ENCODE data around the gene GLDN. TPM values are rescaled to one million over a fixed set of nuclear protein-coding genes. Genes with fewer than 3 reads are reported as not detected.

GLDN gene
- total RNA-seq, 4 donors from 2014 or later: 0.48 to 3.7 (median 2.6) TPM; not detected in 1

DNA sequence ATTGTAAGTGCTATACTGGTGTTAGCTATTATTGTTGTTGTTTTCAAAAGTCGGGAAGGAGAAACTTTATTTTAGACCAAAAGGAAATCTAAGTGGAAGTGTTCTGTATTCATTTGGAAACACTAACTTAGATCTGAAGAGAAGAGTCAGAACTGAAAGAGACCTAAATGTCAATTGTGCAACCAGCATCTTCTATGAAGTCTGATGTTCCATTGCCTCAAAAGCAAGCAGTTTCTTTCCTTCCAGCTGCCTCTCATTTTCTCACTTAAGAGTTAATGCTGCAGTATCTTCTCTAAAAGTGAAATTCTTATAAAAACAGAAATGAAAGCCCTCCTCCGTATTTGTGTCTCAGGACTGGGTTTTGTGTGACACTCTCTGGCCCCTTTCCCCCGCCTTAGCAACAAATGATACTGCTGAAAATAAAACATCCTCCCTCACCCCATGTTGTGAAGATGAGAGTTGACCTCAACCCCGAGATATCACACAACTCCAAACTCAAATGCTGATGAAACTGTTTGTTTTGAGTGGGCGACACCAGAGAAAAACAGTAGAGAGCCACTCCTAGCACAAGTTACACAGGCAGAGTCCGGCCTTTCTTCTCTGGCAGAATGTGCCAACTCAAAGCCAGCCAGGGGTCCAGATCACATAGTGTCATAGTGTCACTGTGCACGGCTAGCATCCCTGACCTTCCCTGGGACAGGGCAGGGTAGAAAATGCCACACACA lies 48.9 kb downstream of the GLDN start:
- WGBS, 2 donors (ENCODE audit: low coverage in 1 of 2): 65 to 71% methylated on average over 4 to 7 of the region's 7 CpGs
- TF ChIP-seq, protein P1, sequence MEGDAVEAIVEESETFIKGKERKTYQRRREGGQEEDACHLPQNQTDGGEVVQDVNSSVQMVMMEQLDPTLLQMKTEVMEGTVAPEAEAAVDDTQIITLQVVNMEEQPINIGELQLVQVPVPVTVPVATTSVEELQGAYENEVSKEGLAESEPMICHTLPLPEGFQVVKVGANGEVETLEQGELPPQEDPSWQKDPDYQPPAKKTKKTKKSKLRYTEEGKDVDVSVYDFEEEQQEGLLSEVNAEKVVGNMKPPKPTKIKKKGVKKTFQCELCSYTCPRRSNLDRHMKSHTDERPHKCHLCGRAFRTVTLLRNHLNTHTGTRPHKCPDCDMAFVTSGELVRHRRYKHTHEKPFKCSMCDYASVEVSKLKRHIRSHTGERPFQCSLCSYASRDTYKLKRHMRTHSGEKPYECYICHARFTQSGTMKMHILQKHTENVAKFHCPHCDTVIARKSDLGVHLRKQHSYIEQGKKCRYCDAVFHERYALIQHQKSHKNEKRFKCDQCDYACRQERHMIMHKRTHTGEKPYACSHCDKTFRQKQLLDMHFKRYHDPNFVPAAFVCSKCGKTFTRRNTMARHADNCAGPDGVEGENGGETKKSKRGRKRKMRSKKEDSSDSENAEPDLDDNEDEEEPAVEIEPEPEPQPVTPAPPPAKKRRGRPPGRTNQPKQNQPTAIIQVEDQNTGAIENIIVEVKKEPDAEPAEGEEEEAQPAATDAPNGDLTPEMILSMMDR (IDR thresholded peaks at IDR 0.05): no peak

DNA sequence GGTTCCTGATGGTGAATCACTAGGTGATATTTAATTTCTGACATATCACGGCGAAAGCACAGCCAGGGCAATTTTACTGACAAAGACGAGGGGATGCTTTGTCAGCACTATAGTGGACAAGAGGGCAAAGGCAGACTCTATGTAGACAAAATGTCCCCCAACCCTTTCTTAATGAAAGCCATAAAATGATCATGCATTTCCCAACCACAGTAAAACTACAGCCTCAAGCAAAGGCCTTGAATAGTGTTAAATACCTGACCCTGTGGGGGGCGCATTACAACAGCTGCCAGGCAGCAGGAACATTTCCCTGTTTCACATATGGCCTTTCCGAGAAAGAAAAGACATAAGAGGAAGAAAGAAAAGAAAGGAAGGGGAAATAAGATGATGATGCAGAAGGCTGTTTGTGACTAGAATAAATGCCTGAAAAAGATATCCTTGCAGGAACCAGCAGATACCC lies 49.5 kb downstream of the GLDN start:
- H3K27ac ChIP-seq: no peak overlapping the region
- no peaks in the 10 kb centered on the region for H3K9me3 ChIP-seq
- no peaks in the 10 kb centered on the region for H3K27me3 ChIP-seq
- DNase-seq: no peak
- in situ Hi-C loops (cut with MboI; ENCODE audit: low pct_ligation_motif_present in 1 of 4, low pct_unique_long_range_greater_than_20kb in 1 of 4, low sequenced_read_pairs in 3 of 4) (loop anchor here in 1 of 4 donors (25.0 kb wide), 2 partner anchors 129 to 229 kb away; no protein-coding TSS in a partner anchor), intact Hi-C loops (cut with DNase I; ENCODE audit: low total_unique reads) (no loop called here)
- no peak overlapping the region for H3K4me3 ChIP-seq
- TF ChIP-seq POLR2AphosphoS5 (IDR thresholded peaks at IDR 0.05) (no peak), EP300 (IDR thresholded peaks at IDR 0.05; ENCODE audit: low read depth) (no peak), POLR2A (IDR thresholded peaks at IDR 0.05) (no peak)
- TF ChIP-seq, protein P1 (IDR thresholded peaks at IDR 0.05): no peak
- no peaks in the 10 kb centered on the region for H3K4me1 ChIP-seq
- H3K36me3 ChIP-seq: no peaks in the 10 kb centered on the region
- WGBS, 2 donors (ENCODE audit: low coverage in 1 of 2): 85 to 87% methylated on average over 2 to 5 of the region's 5 CpGs

More for the DNA sequence above, 48.9 kb downstream of the GLDN start:
- H3K4me1 ChIP-seq: no peaks in the 10 kb centered on the region
- H3K27me3 ChIP-seq: no peaks in the 10 kb centered on the region
- intact Hi-C loops (cut with DNase I; ENCODE audit: low total_unique reads) (no loop called here), in situ Hi-C loops (cut with MboI; ENCODE audit: low pct_ligation_motif_present in 1 of 4, low pct_unique_long_range_greater_than_20kb in 1 of 4, low sequenced_read_pairs in 3 of 4) (loop anchor here in 1 of 4 donors (25.0 kb wide), 2 partner anchors 128 to 228 kb away; no protein-coding TSS in a partner anchor)
- DNase-seq: no peak
- no peak overlapping the region for H3K4me3 ChIP-seq
- H3K27ac ChIP-seq: no peak overlapping the region
- no peaks in the 10 kb centered on the region for H3K36me3 ChIP-seq
- H3K9me3 ChIP-seq: no peaks in the 10 kb centered on the region

DNA sequence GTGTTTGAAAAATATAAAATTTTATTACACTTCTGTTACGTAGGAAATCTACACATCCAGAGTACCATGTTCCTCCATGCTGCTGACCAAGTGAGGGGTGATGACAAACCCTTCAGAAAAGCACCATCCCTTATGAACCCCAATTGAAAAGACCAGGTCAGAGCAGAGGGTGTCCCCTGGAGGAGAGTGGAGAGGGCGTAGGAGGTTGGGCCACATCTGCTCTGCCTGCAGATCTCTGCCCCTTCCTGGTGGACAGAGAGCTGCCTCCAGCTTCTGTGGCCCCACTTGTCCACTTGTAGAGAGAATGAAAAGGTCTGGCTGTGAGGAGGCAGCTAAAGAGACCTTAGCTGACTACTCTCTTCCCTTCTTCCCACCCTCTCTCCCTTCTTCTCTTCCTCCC lies 55.5 kb downstream of the GLDN start:
- no peaks in the 10 kb centered on the region for H3K9me3 ChIP-seq
- in situ Hi-C loops (cut with MboI; ENCODE audit: low pct_ligation_motif_present in 1 of 4, low pct_unique_long_range_greater_than_20kb in 1 of 4, low sequenced_read_pairs in 3 of 4): loop anchor here in 1 of 4 donors (25.0 kb wide), 2 partner anchors 135 to 235 kb away; no protein-coding TSS in a partner anchor
- no peaks in the 10 kb centered on the region for H3K36me3 ChIP-seq
- no peak overlapping the region for H3K4me3 ChIP-seq
- H3K27me3 ChIP-seq: no peaks in the 10 kb centered on the region
- WGBS, 2 donors (ENCODE audit: low coverage in 1 of 2): 64 to 71% methylated on average over 1 to 2 of the region's 2 CpGs
- no peak overlapping the region for H3K27ac ChIP-seq
- no peaks in the 10 kb centered on the region for H3K4me1 ChIP-seq
- intact Hi-C loops (cut with DNase I; ENCODE audit: low total_unique reads): no loop called here
- no peak for TF ChIP-seq POLR2AphosphoS5 (IDR thresholded peaks at IDR 0.05)
- TF ChIP-seq, protein P1 (IDR thresholded peaks at IDR 0.05): no peak
- no peak for TF ChIP-seq EP300 (IDR thresholded peaks at IDR 0.05; ENCODE audit: low read depth)
- no peak for TF ChIP-seq POLR2A (IDR thresholded peaks at IDR 0.05)
- no peak for DNase-seq

DNA sequence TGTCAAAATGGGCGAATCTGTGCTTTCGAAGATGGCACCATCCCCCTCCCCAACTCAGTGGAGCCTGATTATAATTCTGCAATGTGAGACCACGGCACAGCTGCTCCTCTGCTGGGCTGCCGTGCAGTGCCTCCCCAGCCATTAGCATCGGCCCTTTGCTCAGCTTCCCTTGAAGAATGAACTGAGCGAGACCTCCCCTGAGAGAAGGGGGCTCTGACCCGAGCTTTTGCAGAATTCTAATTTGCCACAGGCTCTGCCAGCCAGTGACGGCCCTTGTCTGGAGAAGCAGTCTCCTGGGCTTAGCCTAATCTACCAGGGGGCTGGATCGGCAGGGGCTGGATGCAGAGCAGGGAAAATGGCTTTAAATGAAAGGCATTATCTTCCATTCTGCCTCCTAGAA lies 57.2 kb downstream of the GLDN start:
- H3K36me3 ChIP-seq: no peaks in the 10 kb centered on the region
- no peaks in the 10 kb centered on the region for H3K27me3 ChIP-seq
- 45 to 76% methylated on average over 4 to 9 of the region's 9 CpGs for WGBS, 2 donors (ENCODE audit: low coverage in 1 of 2)
- intact Hi-C loops (cut with DNase I; ENCODE audit: low total_unique reads): no loop called here
- in situ Hi-C loops (cut with MboI; ENCODE audit: low pct_ligation_motif_present in 1 of 4, low pct_unique_long_range_greater_than_20kb in 1 of 4, low sequenced_read_pairs in 3 of 4): loop anchor here in 1 of 4 donors (25.0 kb wide), 2 partner anchors 136 to 236 kb away; no protein-coding TSS in a partner anchor
- H3K4me3 ChIP-seq: no peak overlapping the region
- no peak for DNase-seq
- H3K9me3 ChIP-seq: no peaks in the 10 kb centered on the region
- H3K4me1 ChIP-seq: no peaks in the 10 kb centered on the region
- no peak for TF ChIP-seq POLR2AphosphoS5 (IDR thresholded peaks at IDR 0.05)
- TF ChIP-seq, protein P1 (IDR thresholded peaks at IDR 0.05): no peak
- no peak for TF ChIP-seq EP300 (IDR thresholded peaks at IDR 0.05; ENCODE audit: low read depth)
- H3K27ac ChIP-seq: no peak overlapping the region

Measured in transverse colon (tissue), 4 donors.